ENCODE data around the gene DDIT3. TPM values are rescaled to one million over a fixed set of nuclear protein-coding genes. Genes with fewer than 3 reads are reported as not detected.

Gene DDIT3
- total RNA-seq, 1 experiment from 2014 or later = 14.1 TPM

- Histone ChIP-seq H4K8ac (replicated peaks; ENCODE audit: insufficient read length, low read depth, low read length) (no peak overlapping the region), H2BK5ac (ENCODE audit: insufficient read length, low read length) (no peak overlapping the region), H3K4me2 (ENCODE audit: insufficient read depth, insufficient read length, low read length) (no peak overlapping the region), H3K27me3 (ENCODE audit: insufficient read depth, low read length) (no peaks in the 10 kb centered on the region), H3K18ac (ENCODE audit: insufficient read length, low read depth, low read length) (no peak overlapping the region), H3K9me3 (ENCODE audit: control insufficient read depth, low read depth, low read length) (no peaks in the 10 kb centered on the region), H3K79me2 (ENCODE audit: insufficient read depth, low read length) (no peaks in the 10 kb centered on the region), H3K4me1 (ENCODE audit: insufficient read depth, low read length) (no peaks in the 10 kb centered on the region; the same call in none of the 2 replicates), H2BK12ac (ENCODE audit: insufficient read length, low read depth, low read length) (no peak overlapping the region), H3T11ph (ENCODE audit: low read length) (no peak overlapping the region), H2BK15ac (ENCODE audit: low read depth, low read length) (no peak overlapping the region), H3K23me2 (ENCODE audit: insufficient read length, low read depth, low read length, poor library complexity, severe bottlenecking) (no peaks in the 10 kb centered on the region), H2BK20ac (ENCODE audit: low read depth, low read length, poor library complexity, severe bottlenecking) (no peak overlapping the region), H4K91ac (ENCODE audit: insufficient read length, low read depth, low read length) (no peak overlapping the region), H3K4ac (ENCODE audit: low read depth, low read length) (no peak overlapping the region), H3K79me1 (ENCODE audit: insufficient read depth, low read depth, low read length, poor library complexity, severe bottlenecking) (no peaks in the 10 kb centered on the region), H2AK5ac (ENCODE audit: insufficient read length, low read length) (no peak overlapping the region), H3K27ac (ENCODE audit: insufficient read length, low read depth, low read length) (no peak overlapping the region), H2AFZ (ENCODE audit: low read length) (no peak overlapping the region), H2BK120ac (ENCODE audit: low read depth, low read length, poor library complexity, severe bottlenecking) (no peak overlapping the region), H3K14ac (ENCODE audit: insufficient read depth, low read length) (no peak overlapping the region), H4K5ac (ENCODE audit: insufficient read length, low read depth, low read length) (no peak overlapping the region), H3K23ac (ENCODE audit: insufficient read length, low read depth, low read length) (no peak overlapping the region), H4K20me1 (ENCODE audit: control insufficient read depth, insufficient read depth, insufficient read length) (no peaks in the 10 kb centered on the region), H3K56ac (ENCODE audit: insufficient read length, low read depth, low read length) (no peak overlapping the region), H3K9ac (ENCODE audit: extremely low read depth, insufficient read length, low read length) (no peak overlapping the region)
- Mint-ChIP-seq H3K27me3 (ENCODE audit: low read depth) (no peaks in the 10 kb centered on the region), H3K4me3 (no peak overlapping the region), H3K36me3 (ENCODE audit: insufficient read depth in 1 of 3, low read depth in 3 of 3) (peaks cover 22 to 81% (median 81%) of the 10 kb centered on the region in 3 experiments; a peak in 6 of 7 replicates), H3K4me1 (peaks cover 9 to 16% of the 10 kb centered on the region in 2 experiments), H3K9me3 (no peaks in the 10 kb centered on the region), H3K27ac (no peak overlapping the region)
- no CpG with 5 or more reads among the region's 1 CpG for WGBS (ENCODE audit: extremely low coverage, insufficient read length, low lambda C conversion rate)
- no peak for TF ChIP-seq CTCF (conservative IDR thresholded peaks at IDR 0.05)
- DNase-seq = no peak
Observed at GRCh38 chr12:57531836-57532235, 11.5 kb upstream of the DDIT3 start.

All from H9 (cell line).